Neuronal stem cell (in vitro differentiated cells): ENCODE results near the gene ZBTB48.
A peak's percentile ranks its signal among the peaks of the same experiment; 100 is the strongest.

Experiments
- DNase-seq: peaks from one replicate; pipeline ENCODE4 v3.0.0-alpha.2; 2013; ENCODE audit warnings: low spot score
- H2AFZ ChIP-seq: one replicate; pipeline ENCODE4 v1.6.1; 2013; ENCODE audit warnings: mild to moderate bottlenecking, low read length, inconsistent platforms
- H2AK5ac ChIP-seq: 2 replicates; pipeline ENCODE4 v1.6.1; 2013; ENCODE audit warnings: low read depth, mild to moderate bottlenecking, inconsistent platforms, low read length, moderate library complexity, mixed read lengths
- H2BK120ac ChIP-seq: 2 replicates; pipeline ENCODE4 v1.6.1; 2013; ENCODE audit warnings: low read depth, mild to moderate bottlenecking, inconsistent platforms, low read length, moderate library complexity, mixed read lengths
- H2BK12ac ChIP-seq: one replicate; pipeline ENCODE4 v1.6.1; 2013; ENCODE audit warnings: low read length, inconsistent platforms
- H2BK15ac ChIP-seq: 2 replicates; pipeline ENCODE4 v1.6.1; 2013; ENCODE audit warnings: mild to moderate bottlenecking, low read length, inconsistent platforms, mixed read lengths
- H2BK5ac ChIP-seq: one replicate; pipeline ENCODE4 v1.6.1; 2013; ENCODE audit warnings: inconsistent platforms, mild to moderate bottlenecking, low read length, moderate library complexity
- H3K14ac ChIP-seq: one replicate; pipeline ENCODE4 v1.6.1; 2013; ENCODE audit warnings: low read length, inconsistent platforms
- H3K18ac ChIP-seq: 2 replicates; pipeline ENCODE4 v1.6.1; 2013; ENCODE audit warnings: low read length, inconsistent platforms
- H3K23ac ChIP-seq: 2 replicates; pipeline ENCODE4 v1.6.1; 2013; ENCODE audit warnings: low read depth, mild to moderate bottlenecking, mixed read lengths, low read length, inconsistent platforms; ENCODE audit not compliant: poor library complexity
- H3K27ac ChIP-seq: replicated peaks from 3 replicates; pipeline ENCODE4 v1.5.1; 2013; ENCODE audit warnings: low read length, inconsistent platforms
- H3K27me3 ChIP-seq, 3 experiments: 2 replicates each; pipeline ENCODE4 v1.6.1; 2013; ENCODE audit warnings: low read length in 3 of 3, mild to moderate bottlenecking in 2 of 3, inconsistent platforms in 1 of 3, low read depth in 1 of 3, mixed read lengths in 1 of 3, moderate library complexity in 1 of 3; ENCODE audit not compliant: control insufficient read depth in 3 of 3, insufficient read depth in 3 of 3
- H3K36me3 ChIP-seq, 2 donors: replicated peaks in 1 of 2; 2 replicates each; pipeline ENCODE4 v1.6.1; 2013; ENCODE audit warnings: low read length in 2 of 2; ENCODE audit not compliant: control insufficient read depth in 2 of 2, insufficient read depth in 2 of 2
- H3K4ac ChIP-seq: 2 replicates; pipeline ENCODE4 v1.6.1; 2013; ENCODE audit warnings: inconsistent platforms, mild to moderate bottlenecking, low read length, moderate library complexity
- H3K4me1 ChIP-seq, 2 donors: 1 replicate in 1 of 2; 2 replicates in 1 of 2; pipeline ENCODE4 v1.6.1; 2013; ENCODE audit warnings: low read length in 2 of 2, low read depth in 1 of 2; ENCODE audit not compliant: control insufficient read depth in 2 of 2, insufficient read depth in 1 of 2
- H3K4me2 ChIP-seq: one replicate; pipeline ENCODE4 v1.6.1; 2013; ENCODE audit warnings: mild to moderate bottlenecking, low read length, inconsistent platforms; ENCODE audit not compliant: insufficient read depth, poor library complexity, severe bottlenecking
- H3K4me3 ChIP-seq, 2 donors: 2 replicates each; pipeline ENCODE4 v1.5.1; 2013; ENCODE audit warnings: low read length in 2 of 2, mild to moderate bottlenecking in 2 of 2, inconsistent platforms in 1 of 2, moderate library complexity in 1 of 2
- H3K79me1 ChIP-seq: one replicate; pipeline ENCODE4 v1.6.1; 2013; ENCODE audit warnings: low read depth, mild to moderate bottlenecking, inconsistent platforms, low read length, moderate library complexity
- H3K9ac ChIP-seq: one replicate; pipeline ENCODE4 v1.6.1; 2013; ENCODE audit warnings: mild to moderate bottlenecking, low read depth, low read length, inconsistent platforms; ENCODE audit not compliant: poor library complexity
- H3K9me3 ChIP-seq, 2 donors: replicated peaks in 1 of 2; 2 replicates each; pipeline versions ENCODE3 to v1.6.1; 2013; ENCODE audit warnings: low read length in 2 of 2, mild to moderate bottlenecking in 2 of 2, inconsistent platforms in 1 of 2, low read depth in 1 of 2, mixed read lengths in 1 of 2, moderate library complexity in 1 of 2; ENCODE audit not compliant: control insufficient read depth in 2 of 2, insufficient read depth in 1 of 2
- H4K8ac ChIP-seq: one replicate; pipeline ENCODE4 v1.6.1; 2013; ENCODE audit warnings: low read depth, mild to moderate bottlenecking, inconsistent platforms, low read length, moderate library complexity
- H4K91ac ChIP-seq: one replicate; pipeline ENCODE4 v1.6.1; 2013; ENCODE audit warnings: low read length, low read depth, mild to moderate bottlenecking, inconsistent platforms; ENCODE audit not compliant: poor library complexity
- WGBS, 2 donors: extraction: QIAGEN DNeasy Blood & Tissue Kit; methylation state at CpG; one replicate each; pipeline ENCODE4 v1.1.7; 2013; ENCODE audit warnings: missing lambda C conversion rate in 2 of 2, mixed read lengths in 1 of 2; ENCODE audit not compliant: insufficient read length in 2 of 2, insufficient replicate concordance in 1 of 2; ENCODE audit errors: extremely low coverage in 2 of 2; 5-methylcytosine and 5-hydroxymethylcytosine counted together

Gene ZBTB48

DNA sequence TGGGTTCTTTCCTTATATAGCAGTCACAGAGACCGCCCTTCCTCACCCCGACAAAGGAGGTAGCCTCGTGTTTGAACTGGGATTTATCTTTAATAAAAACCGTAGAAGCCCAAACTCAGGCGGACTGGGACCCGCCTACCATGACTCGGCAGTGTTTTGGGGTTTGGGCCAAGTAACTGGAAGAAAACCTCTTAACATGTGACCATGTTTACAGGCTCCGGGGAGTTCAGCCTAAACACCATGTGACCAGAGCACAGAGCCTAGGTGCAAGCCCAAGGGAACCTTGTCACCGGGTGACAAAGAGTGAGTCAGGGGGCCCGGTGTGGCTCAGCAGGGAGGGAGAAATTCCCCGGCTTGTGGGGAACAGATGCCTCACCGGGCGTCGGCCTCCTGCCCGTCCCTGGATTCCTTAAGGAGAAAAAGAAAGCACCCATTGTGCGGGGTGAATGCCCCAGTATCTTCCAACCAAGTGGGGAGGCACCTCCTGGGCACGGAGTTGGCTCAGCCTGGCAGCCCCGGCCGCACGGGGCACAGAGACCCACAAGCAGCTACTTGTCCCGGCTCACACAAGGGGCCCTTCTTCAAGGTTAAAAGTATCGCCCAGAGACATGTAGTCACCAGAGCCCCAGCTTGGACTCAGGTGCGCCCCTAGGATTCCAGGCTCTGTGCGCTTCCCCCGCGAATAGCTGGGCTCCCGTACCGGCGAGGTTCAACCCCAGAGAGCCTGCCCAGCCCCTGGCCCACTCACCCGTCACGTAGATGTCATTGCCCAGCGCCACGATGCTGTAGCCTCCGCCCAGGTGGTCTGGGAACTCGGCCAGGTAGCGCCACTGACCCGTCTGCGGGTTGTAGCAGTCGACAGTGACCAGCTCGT, 21.5 kb downstream of the ZBTB48 start:
- Histone ChIP-seq H3K4ac (no peak overlapping the region), H4K91ac (no peak overlapping the region), H3K23ac (peak overlapping the region; percentile 89), H3K18ac (peak overlapping the region; percentile 90), H2BK12ac (no peak overlapping the region), H3K27ac (no peak overlapping the region), H4K8ac (peak overlapping the region; percentile 72), H3K9ac (peak overlapping the region; percentile 100), H2AFZ (peak overlapping the region; percentile 91), H3K4me2 (peak overlapping the region; percentile 96), H2BK120ac (no peak overlapping the region), H3K36me3 (peaks cover 17 to 30% of the 10 kb centered on the region in 2 donors), H3K79me1 (peaks cover 23% of the 10 kb centered on the region), H3K9me3 (no peaks in the 10 kb centered on the region), H3K27me3 (peaks cover 0 to 6% (median 0%) of the 10 kb centered on the region in 3 experiments), H2AK5ac (peak overlapping the region; percentile 49), H3K14ac (peak overlapping the region; percentile 99), H3K4me3 (peak overlapping the region; percentile 68 to 95), H2BK15ac (peak overlapping the region; percentile 97), H2BK5ac (peak overlapping the region; percentile 43), H3K4me1 (peaks cover 17 to 19% of the 10 kb centered on the region in 2 donors)
- WGBS, 2 donors = no CpG with 5 or more reads among the region's 40 CpGs
- DNase-seq = no peak

DNA sequence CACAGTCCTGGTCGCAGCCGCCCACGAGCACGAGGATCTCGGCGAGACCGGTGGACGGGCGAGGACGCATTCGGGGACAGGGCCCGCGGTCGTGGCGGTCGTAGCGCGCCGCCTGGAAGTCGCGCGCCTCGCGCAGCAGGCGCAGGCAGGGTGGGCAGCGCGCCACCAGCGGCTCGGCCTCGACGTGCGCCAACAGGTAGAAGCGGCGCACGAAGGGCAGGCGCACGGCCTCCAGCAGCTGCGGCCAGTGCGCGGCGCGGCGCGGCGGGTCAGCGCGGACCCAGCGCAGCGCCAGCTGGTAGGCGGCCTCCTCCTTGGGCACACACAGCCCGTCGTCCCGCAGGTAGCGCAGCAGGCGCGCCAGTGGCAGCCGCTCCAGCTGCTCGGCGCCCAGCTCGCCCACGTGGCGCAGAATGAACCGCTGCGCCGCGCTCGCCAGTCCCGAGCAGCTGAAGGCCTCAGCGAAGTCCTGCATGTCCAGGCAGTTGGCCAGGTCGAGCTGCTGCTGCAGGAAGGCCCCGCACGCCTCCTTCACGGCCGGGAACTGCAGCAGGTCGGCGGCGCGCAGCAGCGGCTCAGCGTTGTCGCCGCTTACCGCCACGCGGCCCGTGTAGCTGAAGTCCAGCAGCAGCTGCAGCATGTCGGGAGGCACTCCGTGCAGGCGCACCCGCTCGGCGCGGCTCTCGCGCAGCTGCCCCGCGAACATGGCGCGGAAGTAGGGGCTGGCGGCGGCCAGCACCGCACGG, 22.3 kb downstream of the ZBTB48 start:
- H3K79me1 ChIP-seq = peaks cover 23% of the 10 kb centered on the region
- H4K91ac ChIP-seq = peak overlapping the region; percentile 68
- peak overlapping the region; percentile 95 for H2BK120ac ChIP-seq
- peaks cover 0 to 6% (median 0%) of the 10 kb centered on the region in 3 experiments for H3K27me3 ChIP-seq
- H3K27ac ChIP-seq = peak overlapping the region; percentile 63
- H3K36me3 ChIP-seq = peaks cover 11 to 22% of the 10 kb centered on the region in 2 donors
- peak overlapping the region; percentile 89 for H3K23ac ChIP-seq
- no peak for DNase-seq
- peak overlapping the region; percentile 99 for H3K14ac ChIP-seq
- H2AK5ac ChIP-seq = peak overlapping the region; percentile 49
- peak overlapping the region; percentile 91 for H3K4ac ChIP-seq
- H4K8ac ChIP-seq = peak overlapping the region; percentile 72
- H3K4me3 ChIP-seq = peak overlapping the region; percentile 68 to 95
- peaks cover 17 to 19% of the 10 kb centered on the region in 2 donors for H3K4me1 ChIP-seq
- peak overlapping the region; percentile 100 for H3K9ac ChIP-seq
- peak overlapping the region; percentile 96 for H3K4me2 ChIP-seq
- peak overlapping the region; percentile 91 for H2AFZ ChIP-seq
- H3K18ac ChIP-seq = peak overlapping the region; percentile 90
- peak overlapping the region; percentile 97 for H2BK15ac ChIP-seq
- WGBS, 2 donors = no CpG with 5 or more reads among the region's 103 CpGs
- H2BK12ac ChIP-seq = peak overlapping the region; percentile 93
- H2BK5ac ChIP-seq = peak overlapping the region; percentile 43
- no peaks in the 10 kb centered on the region for H3K9me3 ChIP-seq

DNA sequence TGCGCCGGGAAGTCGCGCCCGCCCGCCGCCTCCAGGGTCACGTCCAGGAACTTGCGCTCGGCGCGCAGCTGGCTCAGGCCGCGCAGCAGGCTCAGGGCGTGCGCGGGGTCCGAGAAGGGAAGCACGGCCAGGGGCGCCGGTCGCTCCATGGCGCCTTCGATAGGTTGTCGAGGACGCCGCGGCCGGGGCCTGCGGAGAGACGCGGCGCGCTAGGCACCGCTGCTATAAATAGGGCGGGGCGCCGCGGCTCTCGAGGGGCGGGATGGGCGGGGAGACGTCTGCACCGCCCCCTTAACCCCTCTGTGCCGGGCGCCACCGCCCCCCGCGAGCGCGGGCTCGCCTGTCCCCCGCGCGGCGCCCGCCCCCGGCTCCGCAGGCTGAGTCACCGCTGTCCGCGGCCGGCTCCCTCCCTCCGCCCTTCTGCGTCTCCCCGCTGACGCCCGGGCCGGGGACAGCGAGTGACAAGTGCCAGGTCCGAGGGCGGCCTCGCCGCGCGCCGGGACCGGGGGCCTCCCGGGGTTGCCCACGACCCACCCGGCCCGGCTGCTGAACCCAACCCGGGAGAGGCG, 23.0 kb downstream of the ZBTB48 start, which contains the start of gene KLHL21:
KLHL21 (minus strand) TSS at position 201 of the 569 bp plus-strand sequence; CDS start at position 149, 52 bp downstream.
- Histone ChIP-seq H3K9ac (peak within 1 kb of the TSS; percentile 100), H3K4ac (peak within 1 kb of the TSS; percentile 91), H4K91ac (peak within 1 kb of the TSS; percentile 68), H3K27ac (peak within 1 kb of the TSS; percentile 96), H3K27me3 (peaks cover 0 to 6% (median 0%) of the 10 kb centered on the region in 3 experiments), H3K36me3 (peaks cover 7 to 16% of the 10 kb centered on the region in 2 donors), H2BK5ac (peak within 1 kb of the TSS; percentile 77), H2AFZ (peak within 1 kb of the TSS; percentile 91), H3K9me3 (no peaks in the 10 kb centered on the region), H3K4me2 (peak within 1 kb of the TSS; percentile 97), H3K79me1 (peaks cover 23% of the 10 kb centered on the region), H2BK120ac (peak within 1 kb of the TSS; percentile 95), H4K8ac (peak within 1 kb of the TSS; percentile 72), H3K4me3 (peak within 1 kb of the TSS; percentile 68 to 95), H3K18ac (peak within 1 kb of the TSS; percentile 98), H3K14ac (peak within 1 kb of the TSS; percentile 99), H2BK15ac (peak within 1 kb of the TSS; percentile 97), H3K4me1 (peaks cover 17 to 19% of the 10 kb centered on the region in 2 donors), H2AK5ac (peak within 1 kb of the TSS; percentile 49), H3K23ac (peak within 1 kb of the TSS; percentile 89), H2BK12ac (peak within 1 kb of the TSS; percentile 93)
- DNase-seq = peak; percentile 85
- WGBS, 2 donors = no CpG with 5 or more reads among the region's 84 CpGs
